IPS-20b (cell line): Measurements from ENCODE around the gene ANKRD29.

ENCODE experiments used
- H3K27ac ChIP-seq: one replicate; pipeline ENCODE4 v1.5.1; 2013; ENCODE audit warnings: low read length
- H3K27me3 ChIP-seq: 2 replicates; pipeline ENCODE4 v1.6.1; 2013; ENCODE audit warnings: mild to moderate bottlenecking, low read length, inconsistent platforms; ENCODE audit not compliant: insufficient read depth
- H3K36me3 ChIP-seq: 2 replicates; pipeline ENCODE4 v1.6.1; 2013; ENCODE audit warnings: low read depth, mild to moderate bottlenecking, inconsistent platforms, low read length, moderate library complexity; ENCODE audit not compliant: insufficient read depth
- H3K4me1 ChIP-seq: 2 replicates; pipeline ENCODE4 v1.6.1; 2013; ENCODE audit warnings: mild to moderate bottlenecking, control low read depth, inconsistent platforms, low read length, moderate library complexity; ENCODE audit not compliant: insufficient read depth
- H3K4me3 ChIP-seq: 2 replicates; pipeline ENCODE4 v1.5.1; 2013; ENCODE audit warnings: mild to moderate bottlenecking, low read length, inconsistent platforms
- H3K9ac ChIP-seq: 2 replicates; pipeline ENCODE4 v1.6.1; 2013; ENCODE audit warnings: low read depth, mild to moderate bottlenecking, inconsistent platforms, low read length, moderate library complexity
- H3K9me3 ChIP-seq: 2 replicates; pipeline ENCODE4 v1.6.1; 2013; ENCODE audit warnings: mild to moderate bottlenecking, low read depth, low read length, inconsistent platforms; ENCODE audit not compliant: insufficient read depth

ANKRD29 gene

GRCh38 chr18:23682045-23682444 lies 19.3 kb upstream of the ANKRD29 start:
- H3K36me3 ChIP-seq = no peaks in the 10 kb centered on the region
- H3K9ac ChIP-seq = no peak overlapping the region
- peaks cover 8% of the 10 kb centered on the region for H3K27me3 ChIP-seq
- no peaks in the 10 kb centered on the region for H3K4me1 ChIP-seq
- H3K4me3 ChIP-seq = no peak overlapping the region
- H3K9me3 ChIP-seq = no peaks in the 10 kb centered on the region
- H3K27ac ChIP-seq = no peak overlapping the region

DNA sequence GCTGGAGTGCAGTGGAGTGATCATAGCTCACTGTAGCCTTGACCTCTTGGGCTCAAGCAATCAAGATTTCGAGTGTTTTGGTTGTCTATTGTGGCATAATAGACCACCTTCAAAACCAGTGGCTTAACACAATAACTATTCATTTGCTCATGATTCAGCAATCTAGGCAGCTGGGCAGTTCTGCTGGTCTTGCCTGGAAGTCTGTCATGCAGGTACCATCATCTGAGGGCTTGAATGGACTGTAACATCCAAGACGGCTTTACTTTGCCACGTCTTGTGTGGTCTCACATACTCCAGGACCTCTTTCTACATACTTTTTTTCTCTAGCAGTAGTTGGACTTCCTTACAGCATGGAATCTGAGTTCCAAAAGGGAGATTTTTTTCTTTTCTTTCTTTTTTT lies 13.2 kb upstream of the ANKRD29 start:
- Histone ChIP-seq H3K36me3 (no peaks in the 10 kb centered on the region), H3K27ac (no peak overlapping the region), H3K9me3 (no peaks in the 10 kb centered on the region), H3K4me1 (no peaks in the 10 kb centered on the region), H3K9ac (no peak overlapping the region), H3K27me3 (no peaks in the 10 kb centered on the region; the same call in 1 of the 2 replicates), H3K4me3 (no peak overlapping the region)

- Histone ChIP-seq H3K36me3 (no peaks in the 10 kb centered on the region), H3K9me3 (no peaks in the 10 kb centered on the region), H3K4me3 (no peak overlapping the region), H3K27me3 (no peaks in the 10 kb centered on the region; the same call in 1 of the 2 replicates), H3K9ac (no peak overlapping the region), H3K4me1 (no peaks in the 10 kb centered on the region), H3K27ac (no peak overlapping the region)
These were observed 12.5 kb upstream of the ANKRD29 start for GRCh38 chr18:23675236-23675635.

DNA sequence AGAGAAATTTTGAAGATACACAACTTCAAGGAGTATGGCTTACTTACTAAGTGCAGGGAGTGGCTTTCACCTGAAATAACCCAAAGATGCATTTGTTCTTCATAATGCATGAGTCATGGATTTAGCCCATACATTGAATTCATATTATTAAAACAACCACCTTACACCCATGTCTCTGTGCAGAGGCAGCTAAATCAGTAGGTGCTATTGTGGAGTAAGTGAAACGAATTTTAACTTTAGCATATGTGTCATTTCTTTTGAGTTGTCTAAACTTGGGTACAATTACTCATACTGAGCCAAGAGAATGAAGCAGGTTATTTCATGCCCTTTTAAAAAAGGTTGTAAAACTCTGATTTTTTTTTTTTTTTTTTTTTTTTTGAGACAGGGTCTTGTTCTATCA lies 11.0 kb upstream of the ANKRD29 start:
- Histone ChIP-seq H3K9ac (no peak overlapping the region), H3K9me3 (no peaks in the 10 kb centered on the region), H3K36me3 (no peaks in the 10 kb centered on the region), H3K4me3 (no peak overlapping the region), H3K4me1 (peaks cover 1% of the 10 kb centered on the region; the same call in 1 of the 2 replicates), H3K27me3 (no peaks in the 10 kb centered on the region; the same call in 1 of the 2 replicates), H3K27ac (no peak overlapping the region)

- Histone ChIP-seq H3K27me3 (no peaks in the 10 kb centered on the region; the same call in 1 of the 2 replicates), H3K36me3 (no peaks in the 10 kb centered on the region), H3K4me1 (peaks cover 4% of the 10 kb centered on the region; the same call in 1 of the 2 replicates), H3K27ac (no peak overlapping the region), H3K9ac (no peak overlapping the region), H3K9me3 (no peaks in the 10 kb centered on the region), H3K4me3 (no peak overlapping the region)
These were observed 8.9 kb upstream of the ANKRD29 start for GRCh38 chr18:23671564-23671963.

DNA sequence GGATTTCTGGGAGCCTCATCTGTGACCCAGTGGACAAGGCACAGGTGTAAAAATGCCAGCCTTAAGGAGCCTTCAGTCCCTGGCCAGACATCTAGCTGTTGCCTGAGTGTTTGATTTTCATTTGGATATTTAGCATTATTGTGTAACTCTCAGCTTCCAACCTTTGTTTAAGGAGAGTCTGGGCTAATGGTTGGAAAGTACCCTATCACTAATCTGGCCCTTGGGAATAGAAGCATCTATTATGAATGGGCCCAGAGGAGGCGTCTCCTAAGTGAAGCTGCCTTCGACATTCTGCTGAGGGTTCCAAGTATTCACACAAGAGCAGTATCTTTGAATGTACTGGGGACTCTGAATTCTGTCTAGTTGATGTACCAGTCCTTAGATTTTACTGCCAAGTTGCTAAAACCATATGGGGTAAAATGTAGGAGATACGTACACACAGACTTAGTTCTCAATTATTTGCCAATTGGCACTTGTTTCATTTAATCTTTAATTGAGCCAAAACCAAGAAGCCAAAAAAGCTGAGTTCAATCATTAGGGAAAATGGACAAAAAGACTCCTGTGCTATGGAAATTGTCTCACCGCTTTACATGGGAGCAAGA lies 7.2 kb upstream of the ANKRD29 start:
- H3K27ac ChIP-seq = no peak overlapping the region
- H3K9me3 ChIP-seq = no peaks in the 10 kb centered on the region
- H3K9ac ChIP-seq = no peak overlapping the region
- peaks cover 4% of the 10 kb centered on the region; the same call in 1 of the 2 replicates for H3K4me1 ChIP-seq
- H3K36me3 ChIP-seq = no peaks in the 10 kb centered on the region
- no peaks in the 10 kb centered on the region; the same call in 1 of the 2 replicates for H3K27me3 ChIP-seq
- no peak overlapping the region for H3K4me3 ChIP-seq

- H3K36me3 ChIP-seq = no peaks in the 10 kb centered on the region
- peaks cover 4% of the 10 kb centered on the region; the same call in 1 of the 2 replicates for H3K4me1 ChIP-seq
- H3K27me3 ChIP-seq = no peaks in the 10 kb centered on the region; the same call in 1 of the 2 replicates
- no peak overlapping the region for H3K27ac ChIP-seq
- no peak overlapping the region for H3K4me3 ChIP-seq
- H3K9me3 ChIP-seq = no peaks in the 10 kb centered on the region
- no peak overlapping the region for H3K9ac ChIP-seq
These were observed 6.6 kb upstream of the ANKRD29 start for GRCh38 chr18:23669202-23669766.

- H3K27me3 ChIP-seq = no peaks in the 10 kb centered on the region; the same call in 1 of the 2 replicates
- no peak overlapping the region for H3K9ac ChIP-seq
- H3K9me3 ChIP-seq = no peaks in the 10 kb centered on the region
- H3K36me3 ChIP-seq = no peaks in the 10 kb centered on the region
- H3K27ac ChIP-seq = no peak overlapping the region
- peaks cover 4% of the 10 kb centered on the region; the same call in 1 of the 2 replicates for H3K4me1 ChIP-seq
- H3K4me3 ChIP-seq = no peak overlapping the region
These were observed 6.0 kb upstream of the ANKRD29 start for GRCh38 chr18:23668731-23669130.

DNA sequence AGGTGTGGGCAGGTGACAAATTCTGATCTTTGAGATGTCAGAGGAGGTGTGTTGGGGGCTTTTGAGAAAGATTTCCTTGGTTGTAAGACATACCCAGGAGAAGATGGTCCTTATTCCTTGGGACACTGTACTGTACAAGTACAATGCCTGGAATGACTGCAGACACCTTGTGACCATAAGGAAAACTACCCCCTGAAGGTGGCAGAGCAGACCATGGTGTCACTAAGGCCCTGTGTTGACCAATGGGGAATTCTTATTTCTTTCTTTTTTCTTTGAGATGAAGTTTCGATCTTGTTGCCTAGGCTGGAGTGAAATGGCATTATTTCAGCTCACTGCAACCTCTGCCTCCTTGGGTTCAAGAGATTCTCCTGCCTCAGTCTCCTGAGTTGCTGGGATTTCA lies 4.4 kb upstream of the ANKRD29 start:
- H3K4me3 ChIP-seq = no peak overlapping the region
- no peak overlapping the region for H3K9ac ChIP-seq
- H3K27me3 ChIP-seq = peaks cover 10% of the 10 kb centered on the region
- peaks cover 4% of the 10 kb centered on the region; the same call in 1 of the 2 replicates for H3K4me1 ChIP-seq
- H3K36me3 ChIP-seq = no peaks in the 10 kb centered on the region
- H3K9me3 ChIP-seq = no peaks in the 10 kb centered on the region
- H3K27ac ChIP-seq = no peak overlapping the region

DNA sequence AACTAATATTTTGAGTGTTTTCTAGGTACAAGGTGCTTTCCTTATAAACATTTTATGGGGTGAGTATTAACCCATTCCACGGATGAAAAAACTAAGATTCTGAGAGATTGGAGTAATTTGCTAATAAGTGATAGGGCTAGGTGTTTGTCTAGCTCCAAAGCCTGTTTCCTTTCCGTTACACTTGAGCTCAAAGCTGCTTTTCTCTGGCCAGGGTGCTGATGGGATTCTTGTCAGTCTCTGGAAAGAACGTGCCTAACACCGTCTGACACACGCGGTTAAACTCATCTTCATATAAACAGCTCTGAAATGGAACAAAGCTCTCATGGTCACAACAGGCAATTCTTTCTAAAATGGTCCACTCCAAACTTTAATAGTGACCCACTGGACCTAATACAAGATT lies 2.0 kb upstream of the ANKRD29 start:
- no peak overlapping the region for H3K27ac ChIP-seq
- H3K27me3 ChIP-seq = peaks cover 27% of the 10 kb centered on the region
- no peaks in the 10 kb centered on the region for H3K9me3 ChIP-seq

DNA sequence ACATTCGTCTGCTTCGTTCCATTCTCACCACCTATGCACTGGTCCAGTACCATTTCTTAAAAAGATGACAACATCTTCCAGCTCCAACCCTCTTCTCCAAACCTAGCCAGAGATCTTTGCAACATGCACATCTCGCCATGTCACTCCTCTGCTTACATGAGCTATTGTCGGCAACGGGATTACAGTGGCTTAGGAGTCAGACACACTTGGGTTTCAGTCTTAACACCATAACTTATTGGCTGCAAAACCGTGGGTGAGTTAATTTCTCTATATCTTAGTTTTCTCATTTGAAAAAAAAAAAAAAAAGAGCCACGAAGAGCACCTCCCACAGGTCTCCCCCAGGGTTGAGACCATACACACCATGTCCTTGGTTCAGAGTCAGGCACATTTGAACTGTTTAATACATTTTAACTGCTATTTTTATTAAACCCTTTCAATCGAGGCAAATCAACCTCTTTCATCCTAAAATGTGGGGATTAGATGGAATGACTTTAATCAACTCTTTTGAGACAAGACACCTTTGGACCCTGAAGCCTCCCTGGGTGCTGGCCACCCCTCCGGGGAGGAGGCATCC lies 889 bp downstream of the ANKRD29 start:
- no peaks in the 10 kb centered on the region for H3K9me3 ChIP-seq
- H3K9ac ChIP-seq = peak overlapping the region; percentile 33; the same call in 1 of the 2 replicates
- H3K4me1 ChIP-seq = peaks cover 4% of the 10 kb centered on the region; the same call in 1 of the 2 replicates
- H3K36me3 ChIP-seq = no peaks in the 10 kb centered on the region
- peak overlapping the region; percentile 70 for H3K4me3 ChIP-seq
- no peak overlapping the region for H3K27ac ChIP-seq
- peaks cover 27% of the 10 kb centered on the region for H3K27me3 ChIP-seq

More for the DNA sequence above, 2.0 kb upstream of the ANKRD29 start:
- H3K36me3 ChIP-seq = no peaks in the 10 kb centered on the region
- H3K4me3 ChIP-seq = no peak overlapping the region
- peaks cover 8% of the 10 kb centered on the region; the same call in 1 of the 2 replicates for H3K4me1 ChIP-seq
- H3K9ac ChIP-seq = no peak overlapping the region

GRCh38 chr18:23658285-23658684 lies 4.4 kb downstream of the ANKRD29 start:
- Histone ChIP-seq H3K9me3 (no peaks in the 10 kb centered on the region), H3K27me3 (peaks cover 25% of the 10 kb centered on the region), H3K36me3 (no peaks in the 10 kb centered on the region), H3K4me3 (no peak overlapping the region), H3K4me1 (peaks cover 4% of the 10 kb centered on the region; the same call in 1 of the 2 replicates), H3K9ac (no peak overlapping the region), H3K27ac (no peak overlapping the region)
